ENCODE measurements around the gene SPRYD4. TPM values are rescaled to one million over a fixed set of nuclear protein-coding genes. Genes with fewer than 3 reads are reported as not detected.
A peak's percentile ranks its signal among the peaks of the same experiment; 100 is the strongest.

SPRYD4 gene
- total RNA-seq (2021) (3.2 and 3.3 TPM in 2 replicates), Bru-seq, nascent RNA (percentile 79 among the genes with signal in this experiment), BruChase-seq, experiment 1, labeled RNA remaining after a 2-hour chase (percentile 72 among the genes with signal in this experiment), BruChase-seq, experiment 2, labeled RNA remaining after a 6-hour chase (percentile 69 among the genes with signal in this experiment)
- long read RNA-seq, full-length matches to known transcripts = 25 of 29 reads
- long read RNA-seq, partial matches to known transcripts = 0 of 29 reads
- long read RNA-seq, other reads (novel, unspliced or antisense) = 4 of 29 reads

DNA sequence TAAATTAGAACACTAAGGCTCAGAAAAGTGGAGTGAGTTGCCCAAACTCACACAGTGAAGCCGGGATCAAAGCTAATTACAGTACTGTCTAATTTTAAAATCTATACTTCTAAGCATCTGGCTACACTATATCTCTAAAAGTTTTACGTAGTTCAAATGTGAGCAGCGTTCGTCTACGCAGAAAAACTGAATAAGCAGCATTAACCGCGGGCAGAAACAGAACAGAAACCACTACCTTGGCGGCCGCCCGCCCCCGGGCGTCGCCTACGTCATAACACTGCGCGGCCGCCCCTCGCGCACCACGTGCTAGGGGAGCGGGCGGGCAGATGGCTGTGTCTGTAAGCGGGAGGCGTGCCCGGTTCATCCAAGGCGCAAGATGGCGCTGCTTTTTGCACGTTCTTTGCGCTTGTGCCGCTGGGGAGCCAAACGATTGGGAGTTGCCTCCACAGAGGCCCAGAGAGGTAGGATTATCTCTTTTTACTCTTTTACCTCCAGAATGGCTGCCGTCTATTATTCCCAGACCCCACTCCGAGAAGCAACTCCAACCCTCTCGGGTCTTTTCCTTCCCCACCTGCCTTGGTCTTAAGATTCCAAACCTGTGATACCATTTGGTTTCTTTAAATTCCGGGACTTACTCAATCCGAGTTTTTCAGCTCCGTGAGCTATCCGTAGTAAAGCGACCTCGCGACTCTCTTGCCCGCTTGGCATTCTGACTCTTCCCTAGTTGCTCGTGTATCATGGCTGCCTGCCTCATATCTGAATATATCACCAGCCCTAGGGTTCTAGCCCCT lies at the start of gene SPRYD4:
Gene SPRYD4, plus strand, starts transcription at position 363 of the 791 bp plus-strand sequence. Its CDS starts 14 bp downstream, at position 377.
- Histone ChIP-seq H3K79me2 (ENCODE audit: low read depth) (peaks cover 25% of the 10 kb centered on the region), H4K20me1 (ENCODE audit: insufficient read depth) (no peaks in the 10 kb centered on the region), H3K9me2 (ENCODE audit: insufficient read depth) (no peaks in the 10 kb centered on the region), H2AFZ (peak within 1 kb of the TSS; percentile 100), H3K36me3 (ENCODE audit: low read depth) (no peaks in the 10 kb centered on the region), H3K4me2 (peak within 1 kb of the TSS; percentile 91), H3K4me3 (peak within 1 kb of the TSS; percentile 99), H3K4me1 (replicated peaks; ENCODE audit: insufficient read depth) (peaks cover 7% of the 10 kb centered on the region; the same call in 1 of the 2 replicates), H3F3A (ENCODE audit: insufficient read depth, low read depth) (peaks cover 20% of the 10 kb centered on the region), H3K9me3 (ENCODE audit: insufficient read depth, low read depth) (no peaks in the 10 kb centered on the region), H3K27ac (peak within 1 kb of the TSS; percentile 74), H3K27me3 (ENCODE audit: insufficient read depth, low read depth) (no peaks in the 10 kb centered on the region)
- ChIA-PET CTCF (interaction anchor here (0.6 kb wide), 1 partner anchor 19 kb away, joined by 4 read pairs; the partner anchor contains the start of gene TIMELESS), POLR2A (ENCODE audit: unreplicated experiment) (interaction anchor here (0.7 kb wide), 1 partner anchor 341 kb away, joined by 3 read pairs; no protein-coding TSS in a partner anchor)
- peak; percentile 79 to 88 for DNase-seq
- no TSS peak for BruUV-seq (replicated peaks)
- no peak for TF ChIP-seq EZH2 (IDR thresholded peaks at IDR 0.05; ENCODE audit: low read depth)
- TF ChIP-seq, protein P1, sequence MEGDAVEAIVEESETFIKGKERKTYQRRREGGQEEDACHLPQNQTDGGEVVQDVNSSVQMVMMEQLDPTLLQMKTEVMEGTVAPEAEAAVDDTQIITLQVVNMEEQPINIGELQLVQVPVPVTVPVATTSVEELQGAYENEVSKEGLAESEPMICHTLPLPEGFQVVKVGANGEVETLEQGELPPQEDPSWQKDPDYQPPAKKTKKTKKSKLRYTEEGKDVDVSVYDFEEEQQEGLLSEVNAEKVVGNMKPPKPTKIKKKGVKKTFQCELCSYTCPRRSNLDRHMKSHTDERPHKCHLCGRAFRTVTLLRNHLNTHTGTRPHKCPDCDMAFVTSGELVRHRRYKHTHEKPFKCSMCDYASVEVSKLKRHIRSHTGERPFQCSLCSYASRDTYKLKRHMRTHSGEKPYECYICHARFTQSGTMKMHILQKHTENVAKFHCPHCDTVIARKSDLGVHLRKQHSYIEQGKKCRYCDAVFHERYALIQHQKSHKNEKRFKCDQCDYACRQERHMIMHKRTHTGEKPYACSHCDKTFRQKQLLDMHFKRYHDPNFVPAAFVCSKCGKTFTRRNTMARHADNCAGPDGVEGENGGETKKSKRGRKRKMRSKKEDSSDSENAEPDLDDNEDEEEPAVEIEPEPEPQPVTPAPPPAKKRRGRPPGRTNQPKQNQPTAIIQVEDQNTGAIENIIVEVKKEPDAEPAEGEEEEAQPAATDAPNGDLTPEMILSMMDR (conservative IDR thresholded peaks at IDR 0.05) = peak; percentile 41; the same call in 1 of the 2 replicates
- intact Hi-C loops (cut with micrococcal nuclease; ENCODE audit: unreplicated experiment) = no loop called here

GRCh38 chr12:56420411-56420810 lies 48.0 kb upstream of the SPRYD4 start:
- intact Hi-C loops (cut with micrococcal nuclease; ENCODE audit: unreplicated experiment) = no loop called here
- Histone ChIP-seq H3K4me2 (no peak overlapping the region), H3K27ac (no peak overlapping the region), H3K4me1 (replicated peaks; ENCODE audit: insufficient read depth) (no peaks in the 10 kb centered on the region), H2AFZ (no peak overlapping the region), H3K9me2 (ENCODE audit: insufficient read depth) (no peaks in the 10 kb centered on the region), H3K79me2 (ENCODE audit: low read depth) (no peaks in the 10 kb centered on the region), H4K20me1 (ENCODE audit: insufficient read depth) (no peaks in the 10 kb centered on the region), H3K36me3 (ENCODE audit: low read depth) (0 out of 2 replicates have a peak, but pooled peaks cover 4% of the 10 kb centered on the region), H3K4me3 (no peak overlapping the region), H3F3A (ENCODE audit: insufficient read depth, low read depth) (no peaks in the 10 kb centered on the region), H3K27me3 (ENCODE audit: insufficient read depth, low read depth) (no peaks in the 10 kb centered on the region), H3K9me3 (ENCODE audit: insufficient read depth, low read depth) (no peaks in the 10 kb centered on the region)
- CTCF ChIA-PET = no interaction called here
- no peak for TF ChIP-seq EZH2 (IDR thresholded peaks at IDR 0.05; ENCODE audit: low read depth)
- TF ChIP-seq, protein P1 (conservative IDR thresholded peaks at IDR 0.05) = no peak
- POLR2A ChIA-PET (ENCODE audit: unreplicated experiment) = no interaction called here
- no TSS peak for BruUV-seq (replicated peaks)
- no peak for DNase-seq

- Histone ChIP-seq H3K4me2 (no peak overlapping the region), H2AFZ (no peak overlapping the region), H3K4me1 (replicated peaks; ENCODE audit: insufficient read depth) (no peaks in the 10 kb centered on the region), H3F3A (ENCODE audit: insufficient read depth, low read depth) (no peaks in the 10 kb centered on the region), H3K9me3 (ENCODE audit: insufficient read depth, low read depth) (no peaks in the 10 kb centered on the region), H3K36me3 (ENCODE audit: low read depth) (0 out of 2 replicates have a peak, but pooled peaks cover 4% of the 10 kb centered on the region), H3K27me3 (ENCODE audit: insufficient read depth, low read depth) (no peaks in the 10 kb centered on the region), H3K9me2 (ENCODE audit: insufficient read depth) (no peaks in the 10 kb centered on the region), H4K20me1 (ENCODE audit: insufficient read depth) (no peaks in the 10 kb centered on the region), H3K79me2 (ENCODE audit: low read depth) (no peaks in the 10 kb centered on the region), H3K4me3 (no peak overlapping the region), H3K27ac (no peak overlapping the region)
- DNase-seq = no peak
- ChIA-PET POLR2A (ENCODE audit: unreplicated experiment) (interaction anchor here (0.5 to 0.6 kb wide), 2 partner anchors 39 to 43 kb away, joined by 3 read pairs; no protein-coding TSS in a partner anchor), CTCF (no interaction called here)
- BruUV-seq (replicated peaks) = no TSS peak
- TF ChIP-seq EZH2 (IDR thresholded peaks at IDR 0.05; ENCODE audit: low read depth) = no peak
- TF ChIP-seq, protein P1 (conservative IDR thresholded peaks at IDR 0.05) = no peak
- intact Hi-C loops (cut with micrococcal nuclease; ENCODE audit: unreplicated experiment) = no loop called here
Observed at GRCh38 chr12:56425193-56425592, 43.2 kb upstream of the SPRYD4 start.

Measured in PC-9 (cell line).